ENCODE measurements around the gene LCE1A. TPM values are rescaled to one million over a fixed set of nuclear protein-coding genes. Genes with fewer than 3 reads are reported as not detected.

Gene LCE1A
- polyA plus RNA-seq, 4 donors = not detected

GRCh38 chr1:152811050-152811449, 16.2 kb upstream of the LCE1A start:
- Histone ChIP-seq H3K4me3 (ENCODE audit: low read depth in 1 of 3, low read length in 3 of 3) (no peak overlapping the region), H3K36me3 (ENCODE audit: control insufficient read depth in 3 of 3, insufficient read depth in 2 of 3, low read depth in 1 of 3, low read length in 3 of 3) (no peaks in the 10 kb centered on the region), H3K27ac (ENCODE audit: low read depth in 1 of 3, low read length in 2 of 3) (no peak overlapping the region), H3K27me3 (ENCODE audit: control insufficient read depth in 3 of 3, insufficient read depth in 3 of 3, low read length in 3 of 3) (no peaks in the 10 kb centered on the region), H3K9me3 (ENCODE audit: control insufficient read depth in 2 of 2, insufficient read depth in 1 of 2, low read depth in 1 of 2, low read length in 1 of 2) (no peaks in the 10 kb centered on the region), H3K4me1 (ENCODE audit: control insufficient read depth in 3 of 3, insufficient read depth in 2 of 3, low read depth in 1 of 3, low read length in 2 of 3) (no peaks in the 10 kb centered on the region)
- no peak for FAIRE-seq
- WGBS, 3 donors = 61 to 77% (median 76%) methylated on average over 2 of the region's 2 CpGs
- no peak for DNase-seq

GRCh38 chr1:152811671-152812070, 15.6 kb upstream of the LCE1A start, which contains the start of gene LCE1B:
LCE1B (plus strand) TSS chr1:152811971; CDS start chr1:152812447, 476 bp downstream.
- no peak within 1 kb of the TSS for H3K4me3 ChIP-seq (ENCODE audit: low read depth in 1 of 3, low read length in 3 of 3)
- no peak within 1 kb of the TSS for H3K27ac ChIP-seq (ENCODE audit: low read depth in 1 of 3, low read length in 2 of 3)
- WGBS, 3 donors = 60 to 94% (median 80%) methylated on average over 2 of the region's 2 CpGs
- H3K27me3 ChIP-seq (ENCODE audit: control insufficient read depth in 3 of 3, insufficient read depth in 3 of 3, low read length in 3 of 3) = no peaks in the 10 kb centered on the region
- FAIRE-seq (no peak), DNase-seq (no peak)
- no peaks in the 10 kb centered on the region for H3K4me1 ChIP-seq (ENCODE audit: control insufficient read depth in 3 of 3, insufficient read depth in 2 of 3, low read depth in 1 of 3, low read length in 2 of 3)
- H3K36me3 ChIP-seq (ENCODE audit: control insufficient read depth in 3 of 3, insufficient read depth in 2 of 3, low read depth in 1 of 3, low read length in 3 of 3) = no peaks in the 10 kb centered on the region
- no peaks in the 10 kb centered on the region for H3K9me3 ChIP-seq (ENCODE audit: control insufficient read depth in 2 of 2, insufficient read depth in 1 of 2, low read depth in 1 of 2, low read length in 1 of 2)

GRCh38 chr1:152817309-152817708, 10.0 kb upstream of the LCE1A start:
- no peak for FAIRE-seq
- Histone ChIP-seq H3K27ac (ENCODE audit: low read depth in 1 of 3, low read length in 2 of 3) (no peak overlapping the region), H3K4me1 (ENCODE audit: control insufficient read depth in 3 of 3, insufficient read depth in 2 of 3, low read depth in 1 of 3, low read length in 2 of 3) (no peaks in the 10 kb centered on the region), H3K36me3 (ENCODE audit: control insufficient read depth in 3 of 3, insufficient read depth in 2 of 3, low read depth in 1 of 3, low read length in 3 of 3) (no peaks in the 10 kb centered on the region), H3K9me3 (ENCODE audit: control insufficient read depth in 2 of 2, insufficient read depth in 1 of 2, low read depth in 1 of 2, low read length in 1 of 2) (no peaks in the 10 kb centered on the region), H3K27me3 (ENCODE audit: control insufficient read depth in 3 of 3, insufficient read depth in 3 of 3, low read length in 3 of 3) (no peaks in the 10 kb centered on the region), H3K4me3 (ENCODE audit: low read depth in 1 of 3, low read length in 3 of 3) (no peak overlapping the region)
- no peak for DNase-seq
- WGBS, 3 donors = 82 to 89% (median 82%) methylated on average over 6 of the region's 6 CpGs

- H3K4me1 ChIP-seq (ENCODE audit: control insufficient read depth in 3 of 3, insufficient read depth in 2 of 3, low read depth in 1 of 3, low read length in 2 of 3) = no peaks in the 10 kb centered on the region
- H3K36me3 ChIP-seq (ENCODE audit: control insufficient read depth in 3 of 3, insufficient read depth in 2 of 3, low read depth in 1 of 3, low read length in 3 of 3) = no peaks in the 10 kb centered on the region
- no peak for DNase-seq
- H3K4me3 ChIP-seq (ENCODE audit: low read depth in 1 of 3, low read length in 3 of 3) = no peak overlapping the region
- H3K27ac ChIP-seq (ENCODE audit: low read depth in 1 of 3, low read length in 2 of 3) = no peak overlapping the region
- H3K9me3 ChIP-seq (ENCODE audit: control insufficient read depth in 2 of 2, insufficient read depth in 1 of 2, low read depth in 1 of 2, low read length in 1 of 2) = no peaks in the 10 kb centered on the region
- FAIRE-seq = no peak
- 36 to 40% (median 37%) methylated on average over 5 of the region's 5 CpGs for WGBS, 3 donors
- H3K27me3 ChIP-seq (ENCODE audit: control insufficient read depth in 3 of 3, insufficient read depth in 3 of 3, low read length in 3 of 3) = peaks cover 0 to 3% (median 2%) of the 10 kb centered on the region in 3 donors
Observed at GRCh38 chr1:152823294-152823693, 4.0 kb upstream of the LCE1A start.

GRCh38 chr1:152824964-152825363, 2.3 kb upstream of the LCE1A start:
- H3K4me3 ChIP-seq (ENCODE audit: low read depth in 1 of 3, low read length in 3 of 3) = no peak overlapping the region
- H3K4me1 ChIP-seq (ENCODE audit: control insufficient read depth in 3 of 3, insufficient read depth in 2 of 3, low read depth in 1 of 3, low read length in 2 of 3) = no peaks in the 10 kb centered on the region
- H3K27ac ChIP-seq (ENCODE audit: low read depth in 1 of 3, low read length in 2 of 3) = no peak overlapping the region
- FAIRE-seq = no peak
- peaks cover 0 to 5% (median 2%) of the 10 kb centered on the region in 3 donors for H3K27me3 ChIP-seq (ENCODE audit: control insufficient read depth in 3 of 3, insufficient read depth in 3 of 3, low read length in 3 of 3)
- DNase-seq = no peak
- H3K9me3 ChIP-seq (ENCODE audit: control insufficient read depth in 2 of 2, insufficient read depth in 1 of 2, low read depth in 1 of 2, low read length in 1 of 2) = no peaks in the 10 kb centered on the region
- H3K36me3 ChIP-seq (ENCODE audit: control insufficient read depth in 3 of 3, insufficient read depth in 2 of 3, low read depth in 1 of 3, low read length in 3 of 3) = no peaks in the 10 kb centered on the region

- no peak overlapping the region for H3K4me3 ChIP-seq (ENCODE audit: low read depth in 1 of 3, low read length in 3 of 3)
Observed at GRCh38 chr1:152836870-152837269, 9.6 kb downstream of the LCE1A start.

GRCh38 chr1:152842556-152842955, 15.3 kb downstream of the LCE1A start, which contains the start of gene LCE6A:
LCE6A (plus strand) TSS chr1:152842856; CDS start chr1:152843521, 665 bp downstream.
- Histone ChIP-seq H3K4me1 (ENCODE audit: control insufficient read depth in 3 of 3, insufficient read depth in 2 of 3, low read depth in 1 of 3, low read length in 2 of 3) (no peaks in the 10 kb centered on the region), H3K4me3 (ENCODE audit: low read depth in 1 of 3, low read length in 3 of 3) (no peak within 1 kb of the TSS), H3K9me3 (ENCODE audit: control insufficient read depth in 2 of 2, insufficient read depth in 1 of 2, low read depth in 1 of 2, low read length in 1 of 2) (no peaks in the 10 kb centered on the region), H3K36me3 (ENCODE audit: control insufficient read depth in 3 of 3, insufficient read depth in 2 of 3, low read depth in 1 of 3, low read length in 3 of 3) (no peaks in the 10 kb centered on the region), H3K27ac (ENCODE audit: low read depth in 1 of 3, low read length in 2 of 3) (no peak within 1 kb of the TSS), H3K27me3 (ENCODE audit: control insufficient read depth in 3 of 3, insufficient read depth in 3 of 3, low read length in 3 of 3) (no peaks in the 10 kb centered on the region)
- 71 to 78% (median 73%) methylated on average over 3 of the region's 3 CpGs for WGBS, 3 donors
- DNase-seq (no peak), FAIRE-seq (no peak)

More at GRCh38 chr1:152836870-152837269, 9.6 kb downstream of the LCE1A start:
- Histone ChIP-seq H3K9me3 (ENCODE audit: control insufficient read depth in 2 of 2, insufficient read depth in 1 of 2, low read depth in 1 of 2, low read length in 1 of 2) (no peaks in the 10 kb centered on the region), H3K27me3 (ENCODE audit: control insufficient read depth in 3 of 3, insufficient read depth in 3 of 3, low read length in 3 of 3) (no peaks in the 10 kb centered on the region), H3K36me3 (ENCODE audit: control insufficient read depth in 3 of 3, insufficient read depth in 2 of 3, low read depth in 1 of 3, low read length in 3 of 3) (no peaks in the 10 kb centered on the region), H3K4me1 (ENCODE audit: control insufficient read depth in 3 of 3, insufficient read depth in 2 of 3, low read depth in 1 of 3, low read length in 2 of 3) (no peaks in the 10 kb centered on the region), H3K27ac (ENCODE audit: low read depth in 1 of 3, low read length in 2 of 3) (peak overlapping the region in 1 of 3 donors; percentile 16)
- FAIRE-seq = no peak
- no peak for DNase-seq
- WGBS, 3 donors = 42 to 44% (median 43%) methylated on average over 2 of the region's 2 CpGs

- no peaks in the 10 kb centered on the region for H3K9me3 ChIP-seq (ENCODE audit: control insufficient read depth in 2 of 2, insufficient read depth in 1 of 2, low read depth in 1 of 2, low read length in 1 of 2)
- H3K27me3 ChIP-seq (ENCODE audit: control insufficient read depth in 3 of 3, insufficient read depth in 3 of 3, low read length in 3 of 3) = no peaks in the 10 kb centered on the region
- DNase-seq = no peak
- no peaks in the 10 kb centered on the region for H3K36me3 ChIP-seq (ENCODE audit: control insufficient read depth in 3 of 3, insufficient read depth in 2 of 3, low read depth in 1 of 3, low read length in 3 of 3)
- no peak overlapping the region for H3K27ac ChIP-seq (ENCODE audit: low read depth in 1 of 3, low read length in 2 of 3)
- FAIRE-seq = no peak
- no peaks in the 10 kb centered on the region for H3K4me1 ChIP-seq (ENCODE audit: control insufficient read depth in 3 of 3, insufficient read depth in 2 of 3, low read depth in 1 of 3, low read length in 2 of 3)
- WGBS, 3 donors = 41 to 51% (median 44%) methylated on average over 2 of the region's 2 CpGs
- H3K4me3 ChIP-seq (ENCODE audit: low read depth in 1 of 3, low read length in 3 of 3) = no peak overlapping the region
Observed at GRCh38 chr1:152855661-152856060, 28.4 kb downstream of the LCE1A start.

- Histone ChIP-seq H3K9me3 (ENCODE audit: control insufficient read depth in 2 of 2, insufficient read depth in 1 of 2, low read depth in 1 of 2, low read length in 1 of 2) (no peaks in the 10 kb centered on the region), H3K27ac (ENCODE audit: low read depth in 1 of 3, low read length in 2 of 3) (no peak overlapping the region), H3K27me3 (ENCODE audit: control insufficient read depth in 3 of 3, insufficient read depth in 3 of 3, low read length in 3 of 3) (no peaks in the 10 kb centered on the region), H3K4me1 (ENCODE audit: control insufficient read depth in 3 of 3, insufficient read depth in 2 of 3, low read depth in 1 of 3, low read length in 2 of 3) (no peaks in the 10 kb centered on the region), H3K4me3 (ENCODE audit: low read depth in 1 of 3, low read length in 3 of 3) (no peak overlapping the region), H3K36me3 (ENCODE audit: control insufficient read depth in 3 of 3, insufficient read depth in 2 of 3, low read depth in 1 of 3, low read length in 3 of 3) (no peaks in the 10 kb centered on the region)
- no peak for DNase-seq
- 60 to 92% (median 65%) methylated on average over 1 of the region's 1 CpG for WGBS, 3 donors
- no peak for FAIRE-seq
Observed at GRCh38 chr1:152858062-152858461, 30.8 kb downstream of the LCE1A start.
